Lower lobe of right lung (tissue), 2 donors: ENCODE data around the gene NCK2. TPM values are rescaled to one million over a fixed set of nuclear protein-coding genes. Genes with fewer than 3 reads are reported as not detected.
A peak's percentile ranks its signal among the peaks of the same experiment; 100 is the strongest.

Experiments used
- ATAC-seq, 2 donors: fragments of 200-7000 bp; cut with Tn5 transposase; one replicate each; pipeline ENCODE4 v1.9.1; 2020 to 2022; ENCODE audit warnings: mild to moderate bottlenecking in 2 of 2, moderate library complexity in 2 of 2
- DNase-seq: peaks from one replicate; pipeline ENCODE4 v3.0.0-alpha.2; 2020
- H3K27ac ChIP-seq: fragments of 200-600 bp; one replicate; pipeline ENCODE4 v1.8.0; 2022
- H3K27me3 ChIP-seq: fragments of 200-600 bp; one replicate; pipeline ENCODE4 v1.8.0; 2022; ENCODE audit warnings: low read depth
- H3K36me3 ChIP-seq: fragments of 200-600 bp; one replicate; pipeline ENCODE4 v1.8.0; 2022; ENCODE audit warnings: mild to moderate bottlenecking
- H3K4me1 ChIP-seq: fragments of 200-600 bp; one replicate; pipeline ENCODE4 v1.8.0; 2022
- H3K4me3 ChIP-seq: fragments of 200-600 bp; one replicate; pipeline ENCODE4 v1.8.0; 2022; ENCODE audit warnings: mild to moderate bottlenecking
- H3K9me3 ChIP-seq: fragments of 200-600 bp; one replicate; pipeline ENCODE4 v1.8.0; 2022
- CTCF ChIP-seq: fragments of 200-600 bp; IDR thresholded peaks from one replicate; pipeline ENCODE4 v1.8.0; 2022; ENCODE audit warnings: antibody characterized with exemption, mild to moderate bottlenecking
- intact Hi-C: fragments of 100-400 bp; cut with DNase I; formaldehyde crosslinking; loops from one replicate; pipeline ENCODE4 v1.11.0; 2022
- total RNA-seq: library from RNA; stranded (reverse); fragmentation: NEBNext Ultra II Directional; extraction: Animal tissue kit (Norgen Biotek cat#: 25700); gene quantifications from one replicate; pipeline ENCODE4 v1.2.1, GENCODE V29; 2021
- donor health status: DM: no; HTN: yes; CAD: no; lungs with severe emphysema.

Gene NCK2
- total RNA-seq, 1 donor from 2014 or later: 36.7 TPM

- no peak for TF ChIP-seq CTCF
- DNase-seq: no peak
- Histone ChIP-seq H3K9me3 (no peaks in the 10 kb centered on the region), H3K27ac (no peak overlapping the region), H3K4me1 (peaks cover 6% of the 10 kb centered on the region), H3K27me3 (no peaks in the 10 kb centered on the region), H3K36me3 (no peaks in the 10 kb centered on the region), H3K4me3 (no peak overlapping the region)
- intact Hi-C loops: no loop called here
- ATAC-seq: no peak
Measured at GRCh38 chr2:105849431-105850179, 104.9 kb downstream of the NCK2 start.

DNA sequence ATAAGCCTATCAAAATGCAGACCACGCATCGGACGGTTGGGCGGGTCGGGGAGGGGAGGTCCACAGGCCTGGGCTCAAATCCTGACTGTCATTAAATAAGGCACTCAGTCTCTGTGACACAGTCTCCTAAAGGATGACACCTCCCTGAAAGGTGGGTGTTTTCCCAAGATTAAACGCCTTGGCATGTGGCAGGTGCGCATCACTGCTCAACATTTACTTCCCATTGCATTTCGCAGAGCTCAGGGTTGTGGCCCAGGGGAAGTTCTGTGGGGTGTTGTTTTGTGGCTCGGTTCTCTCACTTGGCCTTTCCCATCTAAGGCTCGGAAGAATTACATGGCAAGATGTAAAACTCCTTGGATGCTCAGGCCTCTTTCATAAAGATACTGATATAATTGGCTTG is 107.4 kb downstream of the NCK2 start:
- H3K27me3 ChIP-seq: no peaks in the 10 kb centered on the region
- intact Hi-C loops: no loop called here
- ATAC-seq: no peak
- peaks cover 6% of the 10 kb centered on the region for H3K4me1 ChIP-seq
- H3K27ac ChIP-seq: no peak overlapping the region
- no peak for DNase-seq
- TF ChIP-seq CTCF: no peak
- H3K9me3 ChIP-seq: no peaks in the 10 kb centered on the region
- H3K4me3 ChIP-seq: no peak overlapping the region
- peaks cover 17% of the 10 kb centered on the region for H3K36me3 ChIP-seq

- Histone ChIP-seq H3K27me3 (no peaks in the 10 kb centered on the region), H3K36me3 (peaks cover 17% of the 10 kb centered on the region), H3K27ac (no peak overlapping the region), H3K4me3 (no peak overlapping the region), H3K9me3 (no peaks in the 10 kb centered on the region), H3K4me1 (peaks cover 9% of the 10 kb centered on the region)
- TF ChIP-seq CTCF: no peak
- DNase-seq (no peak), ATAC-seq (no peak)
- intact Hi-C loops: no loop called here
Measured at GRCh38 chr2:105853354-105854088, 108.8 kb downstream of the NCK2 start.

DNA sequence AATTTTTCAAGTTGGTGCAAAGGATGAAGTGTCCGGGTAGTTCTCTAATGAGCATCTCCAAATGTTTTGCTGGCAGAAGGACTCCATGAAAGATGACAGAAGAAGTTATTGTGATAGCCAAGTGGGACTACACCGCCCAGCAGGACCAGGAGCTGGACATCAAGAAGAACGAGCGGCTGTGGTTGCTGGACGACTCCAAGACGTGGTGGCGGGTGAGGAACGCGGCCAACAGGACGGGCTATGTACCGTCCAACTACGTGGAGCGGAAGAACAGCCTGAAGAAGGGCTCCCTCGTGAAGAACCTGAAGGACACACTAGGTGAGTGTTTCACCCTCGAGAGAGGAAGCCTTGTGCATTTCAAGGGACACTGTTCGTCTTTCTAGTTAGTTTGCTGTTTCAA is 110.3 kb downstream of the NCK2 start:
- Histone ChIP-seq H3K9me3 (no peaks in the 10 kb centered on the region), H3K4me3 (no peak overlapping the region), H3K27ac (no peak overlapping the region), H3K36me3 (peaks cover 17% of the 10 kb centered on the region), H3K27me3 (no peaks in the 10 kb centered on the region), H3K4me1 (peaks cover 9% of the 10 kb centered on the region)
- TF ChIP-seq CTCF: no peak
- ATAC-seq (no peak), DNase-seq (no peak)
- intact Hi-C loops: no loop called here

GRCh38 chr2:105856581-105856980 is 111.9 kb downstream of the NCK2 start:
- Histone ChIP-seq H3K27me3 (no peaks in the 10 kb centered on the region), H3K9me3 (no peaks in the 10 kb centered on the region), H3K4me1 (peaks cover 9% of the 10 kb centered on the region), H3K4me3 (peak overlapping the region; percentile 9), H3K36me3 (peaks cover 17% of the 10 kb centered on the region), H3K27ac (peak overlapping the region; percentile 3)
- ATAC-seq: no peak
- TF ChIP-seq CTCF: no peak
- DNase-seq: no peak
- intact Hi-C loops: no loop called here
